Measurements from ENCODE around the gene VPS13D.

Gene VPS13D

DNA sequence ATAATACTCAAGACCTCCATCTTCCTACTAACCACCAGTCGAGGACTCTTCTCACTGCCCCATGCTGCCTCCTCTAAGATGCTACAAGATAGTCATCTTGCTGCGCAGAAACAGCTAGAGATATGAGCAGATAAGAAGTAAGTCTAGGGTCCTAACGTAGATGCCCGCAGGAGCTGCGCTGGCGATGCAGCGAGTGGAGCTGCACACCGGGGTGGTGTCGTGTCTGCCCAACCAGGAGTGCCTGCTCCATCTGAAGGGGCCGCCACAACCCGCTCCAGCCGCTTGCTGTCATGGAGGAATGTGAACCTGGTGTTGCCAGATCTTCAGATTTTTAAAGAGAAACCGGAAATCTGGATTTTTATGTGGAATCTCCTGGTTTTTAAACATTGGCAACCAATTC is 175.1 kb downstream of the VPS13D start:
- DNase-seq (ENCODE audit: low read depth in 3 of 3), result no peak

DNA sequence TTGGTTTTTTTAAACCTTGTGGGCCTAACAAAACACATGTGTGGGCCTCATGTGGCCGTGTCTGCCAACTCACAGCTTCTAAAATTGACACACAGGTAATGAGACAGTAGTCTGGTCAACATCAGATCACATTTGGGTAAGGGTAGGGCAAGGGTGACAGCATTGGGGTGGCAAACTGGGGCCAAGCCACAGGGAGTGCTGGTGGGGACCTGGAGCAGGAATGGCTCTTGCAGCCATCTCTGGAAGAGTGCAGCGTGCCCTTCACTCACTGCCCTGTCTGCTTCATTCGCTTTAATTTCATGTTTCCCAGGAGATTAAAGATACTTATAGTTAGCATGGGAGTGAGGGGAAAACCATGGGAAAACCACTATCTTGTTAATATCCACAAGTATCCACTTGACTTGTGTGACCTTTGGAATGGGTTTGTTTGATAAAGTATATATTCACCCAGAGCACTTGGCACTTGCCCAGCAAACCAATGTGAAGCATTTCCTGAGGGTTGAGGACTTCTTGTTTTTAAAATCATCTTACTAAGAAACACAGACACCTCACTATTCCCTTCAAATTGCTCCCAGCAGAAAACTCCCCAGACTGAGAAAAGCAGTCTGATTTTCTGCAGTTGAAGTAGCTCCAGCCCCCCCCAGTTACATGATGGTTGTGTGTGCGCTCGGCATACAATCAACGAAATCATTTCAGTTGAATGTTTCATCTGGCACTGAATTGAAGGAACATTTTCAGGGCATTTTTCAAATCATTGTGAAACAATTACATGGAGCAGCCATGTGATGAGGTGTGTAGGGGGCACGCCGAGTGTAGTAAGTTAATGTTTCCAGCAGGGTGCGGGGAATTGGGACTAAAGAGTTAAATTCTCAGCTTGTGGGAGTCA is 175.7 kb downstream of the VPS13D start:
- no peak for DNase-seq (ENCODE audit: low read depth in 3 of 3)

DNA sequence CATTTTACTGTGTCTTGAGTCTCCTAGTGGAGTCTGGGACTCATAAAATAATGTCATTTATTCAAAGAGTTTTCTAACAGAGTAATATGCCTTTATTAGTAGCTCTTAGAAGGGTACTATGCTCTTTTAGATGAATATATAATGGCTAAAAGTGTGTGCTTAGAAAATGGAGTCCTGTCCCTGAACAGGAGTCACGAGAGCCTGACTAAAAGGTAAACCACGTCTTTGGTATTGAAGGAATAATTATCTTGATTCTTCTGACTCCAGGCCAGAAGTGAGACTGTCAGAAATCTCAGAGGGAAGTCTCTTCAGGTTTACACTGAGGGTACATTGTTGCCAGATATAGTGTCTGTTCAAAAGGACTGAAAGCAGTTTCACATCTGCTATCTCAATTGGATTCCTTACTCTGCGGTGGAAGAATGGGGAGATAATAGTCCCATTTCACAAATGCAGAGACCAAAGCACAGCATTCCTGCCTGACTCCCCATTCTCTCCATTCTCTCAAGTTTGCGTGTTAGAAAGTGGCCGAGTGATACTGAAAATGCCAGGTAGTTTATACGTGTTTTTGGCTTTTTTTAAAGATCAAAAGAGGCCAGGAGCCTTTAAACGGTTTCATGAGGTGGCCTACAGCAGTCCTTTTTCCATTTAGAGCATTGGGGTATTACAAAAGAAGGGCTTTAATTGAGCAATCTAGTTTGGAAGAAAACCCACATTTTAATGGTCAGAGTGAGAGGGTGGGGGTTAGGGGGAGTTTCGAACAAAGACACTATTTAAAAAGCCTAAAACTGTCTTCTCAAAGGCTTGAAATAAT is 176.6 kb downstream of the VPS13D start:
- no peak for DNase-seq (ENCODE audit: low read depth in 3 of 3)

DNA sequence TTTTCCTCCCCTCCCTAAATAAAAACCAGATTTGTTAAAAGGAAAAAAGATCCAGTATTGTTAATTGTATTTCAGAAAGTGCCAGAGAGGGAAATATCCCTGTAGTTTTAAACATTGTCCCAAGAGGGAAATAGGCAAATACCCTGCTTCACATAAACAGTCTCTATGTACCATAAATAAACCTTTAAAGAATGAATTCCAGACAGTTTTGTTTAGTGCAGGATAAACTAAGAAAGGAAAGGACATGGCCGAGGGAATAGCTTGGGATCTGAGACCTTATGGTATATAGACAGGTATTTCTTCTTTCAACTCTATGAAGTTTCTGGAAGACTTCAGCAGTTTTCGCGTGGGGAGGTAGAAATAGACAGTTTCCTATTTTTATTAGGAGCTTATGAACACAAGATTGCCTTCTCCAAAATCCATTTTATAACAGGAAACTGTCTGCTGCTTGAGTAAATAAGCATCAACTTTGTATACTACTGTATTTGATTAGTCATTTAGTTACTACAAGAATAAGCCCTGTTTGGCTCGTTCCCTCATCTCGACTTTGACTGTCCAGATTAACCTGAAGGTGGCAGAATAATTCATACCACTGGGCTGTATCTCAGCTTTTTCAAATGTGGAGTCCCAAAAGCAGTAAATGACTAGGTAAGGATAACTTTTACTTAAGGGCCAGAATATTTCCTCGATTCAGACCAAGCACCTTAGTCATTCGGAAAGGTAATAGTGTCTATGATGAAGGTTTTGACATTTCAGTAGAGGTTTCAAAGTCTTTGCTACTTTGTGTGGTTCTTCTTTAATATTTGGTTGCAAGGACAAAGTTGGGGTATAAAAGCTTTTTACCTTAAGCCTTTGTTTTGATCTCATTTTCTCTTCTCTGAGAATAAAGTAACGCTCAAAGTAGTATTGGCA is 177.5 kb downstream of the VPS13D start:
- no peak for DNase-seq (ENCODE audit: low read depth in 3 of 3)

DNA sequence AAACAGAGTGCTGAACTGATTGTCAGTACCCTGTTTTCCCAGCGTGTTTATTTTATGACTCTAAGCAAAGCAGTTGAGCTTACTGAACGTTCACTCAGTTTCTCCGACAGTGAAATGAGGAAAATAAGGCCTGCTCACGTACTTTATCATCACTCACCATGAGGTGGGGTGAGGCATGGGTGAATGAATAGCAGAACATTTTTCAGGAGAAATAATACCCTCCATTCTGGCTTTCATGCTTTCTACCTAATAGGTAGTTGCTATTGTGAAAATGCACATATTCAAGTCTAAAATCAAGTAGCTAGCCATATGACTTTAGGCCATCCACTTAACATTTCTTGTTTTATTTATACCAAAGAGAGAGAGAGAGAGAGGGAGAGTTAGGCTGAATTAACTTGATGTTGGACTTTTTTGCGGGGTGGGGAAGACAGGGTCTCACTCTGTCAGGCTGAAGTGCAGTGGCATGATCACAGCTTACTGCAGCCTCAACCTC is 178.2 kb downstream of the VPS13D start:
- no peak for DNase-seq (ENCODE audit: low read depth in 3 of 3)

DNA sequence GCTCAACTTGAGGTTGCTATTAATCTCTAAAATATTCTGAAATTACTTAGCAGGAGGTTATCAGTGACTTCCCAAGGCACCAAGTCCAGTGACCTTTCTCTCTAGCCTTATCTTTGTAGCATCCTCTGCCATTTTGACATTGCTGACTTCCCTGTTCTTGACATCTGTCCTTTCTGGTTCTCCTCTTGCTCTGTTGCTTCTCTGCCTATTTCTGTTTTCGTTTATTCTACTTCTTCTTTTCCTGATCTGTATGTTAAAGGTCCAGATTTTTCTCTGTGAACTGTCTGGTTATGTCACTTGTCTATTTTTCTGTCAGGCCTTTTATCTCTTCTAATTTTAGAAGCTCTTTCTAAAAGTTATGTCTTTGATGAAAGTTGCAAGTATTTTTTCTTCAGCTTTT is 178.8 kb downstream of the VPS13D start:
- DNase-seq (ENCODE audit: low read depth in 3 of 3), result no peak

DNA sequence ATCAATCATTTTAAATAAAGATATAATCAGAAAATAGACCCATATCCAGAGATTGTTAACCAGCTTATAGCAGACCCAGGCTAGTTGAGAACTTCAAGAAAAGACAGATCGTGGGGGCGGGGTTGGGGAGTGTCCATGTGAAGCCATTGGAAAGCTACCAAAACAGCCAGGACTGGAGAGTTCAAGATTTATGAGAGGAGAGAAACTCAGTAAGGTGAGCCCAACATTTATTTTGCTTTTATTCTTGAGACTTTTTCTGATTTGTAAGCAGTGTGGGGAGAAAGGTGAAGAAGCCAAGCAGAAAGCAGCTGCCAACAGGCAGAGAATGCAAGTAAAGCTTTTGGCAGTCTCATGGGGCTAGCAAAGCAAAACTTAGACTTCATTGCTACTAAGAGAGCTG is 179.9 kb downstream of the VPS13D start:
- DNase-seq (ENCODE audit: low read depth in 3 of 3), result no peak

DNA sequence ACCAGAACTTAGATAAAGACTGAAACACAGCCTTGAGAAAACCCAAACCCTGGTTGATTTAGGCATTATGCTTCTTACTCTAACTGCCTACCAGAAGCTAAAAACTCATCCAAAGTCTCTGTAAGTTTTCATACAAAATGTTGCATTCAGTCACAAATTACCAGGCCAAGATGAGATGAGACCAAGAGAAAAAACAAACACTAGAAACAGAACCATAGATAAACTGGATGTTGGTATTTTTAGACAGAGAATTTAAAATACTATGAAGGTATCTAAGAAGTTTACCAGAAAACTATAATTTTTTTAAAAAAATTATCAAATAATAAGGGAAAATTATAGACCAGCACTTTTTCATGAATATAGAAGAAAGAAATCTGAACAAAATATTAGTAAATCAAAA is 180.5 kb downstream of the VPS13D start:
- no peak for DNase-seq (ENCODE audit: low read depth in 3 of 3)

DNA sequence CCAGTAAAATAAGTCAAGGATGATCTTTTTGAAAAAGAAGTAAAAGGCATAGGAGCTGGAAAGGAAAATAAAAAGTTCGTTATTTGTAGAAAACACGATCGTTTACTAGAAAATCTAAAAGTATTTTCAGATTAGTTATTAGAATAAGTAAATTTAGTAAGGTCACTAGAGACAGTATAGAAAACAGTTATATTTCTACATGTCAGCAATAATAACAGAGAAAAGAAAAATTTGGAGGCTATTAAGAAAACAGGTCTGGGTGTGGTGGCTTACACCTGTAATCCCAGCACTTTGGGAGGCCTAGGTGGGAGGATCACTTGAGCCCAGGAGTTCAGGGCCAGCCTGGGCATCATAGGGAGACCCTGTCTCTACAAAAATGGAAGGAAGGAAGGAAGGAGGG is 181.3 kb downstream of the VPS13D start:
- DNase-seq (ENCODE audit: low read depth in 3 of 3), result no peak

DNA sequence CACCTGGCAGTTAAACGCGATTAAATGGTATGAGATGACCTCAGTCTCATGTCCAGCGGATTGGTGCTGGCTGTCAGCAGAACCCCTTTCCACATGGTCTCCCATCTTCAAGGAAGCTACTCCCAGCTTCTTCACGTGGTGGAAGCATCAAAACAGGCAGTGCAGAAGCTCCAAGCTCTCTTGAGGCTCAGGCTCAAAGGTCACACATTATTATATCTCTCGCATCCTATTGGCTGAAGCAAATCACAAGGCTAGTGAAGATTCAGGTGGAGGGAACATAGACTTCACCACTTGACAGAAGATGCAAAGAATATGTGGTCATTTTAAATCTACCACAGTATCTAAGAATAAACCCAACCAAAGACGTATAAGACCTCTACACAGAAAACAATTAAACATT is 181.9 kb downstream of the VPS13D start:
- DNase-seq (ENCODE audit: low read depth in 3 of 3), result no peak

DNA sequence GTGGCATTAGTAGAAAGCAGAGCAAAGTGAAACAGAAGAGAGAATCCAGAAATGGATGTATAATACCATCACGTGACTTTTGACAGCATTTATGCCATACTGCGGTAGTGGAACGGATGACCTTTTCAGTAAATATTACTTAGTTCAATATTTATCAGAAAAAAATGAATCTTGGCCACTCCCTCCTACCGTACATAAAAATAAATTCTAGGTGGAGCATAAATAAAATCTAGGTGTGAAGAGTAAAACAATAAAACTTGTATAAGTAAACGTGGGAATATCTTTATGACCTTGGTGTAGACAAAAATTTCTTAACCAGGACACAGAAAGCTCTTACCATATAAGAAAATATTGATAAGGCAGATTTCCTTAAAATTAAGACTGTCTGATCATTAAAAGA is 182.6 kb downstream of the VPS13D start:
- no peak for DNase-seq (ENCODE audit: low read depth in 3 of 3)

DNA sequence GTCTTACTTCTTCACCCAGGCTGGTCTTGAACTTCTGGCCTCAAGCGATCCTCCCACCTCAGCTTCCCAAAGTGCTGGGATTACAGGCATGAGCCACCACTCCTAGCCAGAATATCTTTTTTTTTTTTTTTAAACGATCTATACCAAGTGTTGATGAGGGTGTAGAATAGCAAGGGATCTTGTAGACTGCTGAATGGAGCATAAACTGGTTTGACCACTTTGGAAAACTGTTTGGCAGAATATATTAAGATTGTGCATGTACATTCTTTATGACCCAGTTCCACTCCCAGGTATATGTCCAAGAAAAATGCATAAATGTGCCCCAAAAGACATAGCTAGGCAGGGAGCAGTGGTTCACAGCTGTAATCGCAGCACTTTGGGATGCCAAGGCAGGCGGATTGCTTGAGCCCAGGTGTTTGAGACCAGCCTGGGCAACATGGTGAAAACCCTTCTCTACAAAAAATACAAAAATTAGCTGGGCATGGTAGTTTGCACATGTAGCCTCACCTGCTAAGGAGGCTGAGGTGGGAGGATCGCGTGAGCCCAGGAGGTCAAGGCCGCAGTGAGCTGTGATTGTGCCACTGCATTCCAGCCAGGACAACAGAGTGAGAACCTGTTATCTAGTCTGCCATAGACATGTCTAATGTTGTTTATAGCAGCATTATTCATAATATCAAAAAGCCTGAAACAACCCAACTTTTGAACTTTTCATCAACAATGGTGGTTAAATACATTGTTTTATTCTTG is 184.0 kb downstream of the VPS13D start:
- DNase-seq (ENCODE audit: low read depth in 3 of 3), result no peak

DNA sequence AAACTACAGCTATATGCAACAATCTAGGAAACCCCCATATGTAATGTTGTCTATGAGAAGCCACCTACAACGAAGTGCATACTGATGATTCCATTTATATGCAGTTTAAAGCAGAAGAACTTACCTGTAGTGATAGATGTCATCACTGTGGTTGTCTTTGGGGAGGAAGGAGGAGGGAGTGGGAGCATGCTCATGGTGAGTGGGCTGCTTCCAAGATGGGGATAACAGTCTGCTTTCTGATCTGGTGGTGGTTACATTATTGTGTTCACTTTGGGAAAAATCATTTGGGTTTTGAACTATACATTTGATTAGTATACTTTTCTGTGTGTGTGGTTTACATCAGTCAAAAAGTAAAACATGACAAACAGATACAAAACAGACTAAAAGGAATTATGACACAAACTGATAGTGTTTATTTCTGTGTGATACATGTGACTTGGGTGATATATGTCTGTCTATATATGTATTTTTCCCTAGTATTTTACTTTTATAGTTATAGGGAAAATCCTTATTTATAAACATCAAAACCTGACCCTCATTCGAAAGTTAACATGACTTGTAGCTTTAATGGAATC is 184.7 kb downstream of the VPS13D start:
- DNase-seq (ENCODE audit: low read depth in 3 of 3), result no peak

DNA sequence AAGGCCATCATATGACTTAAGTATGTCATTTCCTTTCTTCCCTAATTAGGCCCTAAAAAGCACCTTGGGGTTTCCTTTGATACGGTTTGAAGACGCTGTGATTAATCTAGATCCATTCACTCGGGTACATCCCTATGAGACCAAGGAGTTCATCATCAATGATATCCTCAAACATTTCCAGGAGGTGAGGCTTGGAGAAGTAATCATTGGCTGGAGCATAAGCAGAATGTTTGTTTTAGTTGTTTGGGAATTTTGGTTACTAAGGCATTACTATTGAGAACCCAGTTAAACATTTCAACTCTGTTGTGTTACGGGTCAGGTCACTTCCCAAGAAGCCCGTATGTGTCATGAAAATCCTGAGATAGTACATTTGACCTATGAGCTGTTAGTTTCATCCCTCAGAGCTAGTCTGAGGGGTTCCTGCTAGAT is 185.2 kb downstream of the VPS13D start:
- no peak for DNase-seq (ENCODE audit: low read depth in 3 of 3)

DNA sequence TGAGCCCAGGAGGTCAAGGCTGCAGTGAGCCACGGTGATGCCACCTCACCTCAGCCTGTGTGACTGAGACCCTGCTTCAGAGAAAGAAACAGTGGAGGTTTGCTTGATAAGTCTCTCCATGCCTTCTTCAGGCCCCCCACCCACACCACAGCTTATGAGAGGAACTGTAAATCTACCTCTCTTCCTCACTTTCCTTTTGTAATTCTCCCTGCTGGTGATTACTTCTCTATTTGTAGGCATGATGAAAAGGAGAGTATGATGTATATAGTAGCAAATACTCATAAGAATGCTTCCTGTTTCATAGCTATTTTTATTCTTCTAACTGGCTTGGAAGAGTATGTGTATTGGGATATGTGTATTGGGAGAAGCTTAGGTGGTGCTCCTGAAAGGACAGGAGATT is 186.3 kb downstream of the VPS13D start:
- DNase-seq (ENCODE audit: low read depth in 3 of 3), result no peak

DNA sequence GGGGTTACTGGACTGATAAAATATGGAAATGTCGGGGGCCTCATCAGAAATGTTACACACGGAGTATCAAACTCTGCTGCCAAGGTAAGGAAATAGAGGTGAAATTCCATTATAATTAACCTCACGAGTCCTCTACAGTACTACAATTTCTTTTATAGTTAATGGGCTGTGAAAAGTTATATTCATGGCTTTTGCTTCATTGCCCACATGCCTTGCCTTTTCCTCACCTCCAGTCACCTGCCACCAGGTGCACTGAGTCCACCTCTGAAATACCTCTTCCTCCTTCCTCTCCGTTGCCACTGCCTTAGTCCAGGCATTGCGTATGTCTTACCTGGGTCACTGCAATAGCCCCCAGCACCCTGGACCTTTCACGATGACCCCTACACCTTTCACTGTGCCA is 186.9 kb downstream of the VPS13D start:
- no peak for DNase-seq (ENCODE audit: low read depth in 3 of 3)

DNA sequence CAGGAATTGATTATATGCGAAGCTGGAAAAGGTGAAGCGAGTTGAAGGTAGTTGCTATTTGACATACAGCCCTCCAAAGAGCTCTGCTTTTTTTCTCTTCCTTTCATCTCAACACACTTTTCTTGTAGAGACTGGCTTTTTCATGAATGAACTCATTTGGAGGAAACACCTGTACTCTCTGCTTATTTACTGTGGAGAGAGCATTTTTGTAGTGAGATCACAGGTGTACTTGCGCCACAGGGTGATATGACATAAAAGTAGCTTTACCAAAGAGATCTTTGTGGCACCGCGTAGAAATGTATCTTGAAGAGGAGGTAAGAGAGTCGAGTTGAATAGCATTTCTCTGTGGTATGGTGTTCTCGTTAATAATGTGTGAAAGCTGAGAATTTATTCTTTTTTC is 187.6 kb downstream of the VPS13D start:
- DNase-seq (ENCODE audit: low read depth in 3 of 3), result no peak

DNA sequence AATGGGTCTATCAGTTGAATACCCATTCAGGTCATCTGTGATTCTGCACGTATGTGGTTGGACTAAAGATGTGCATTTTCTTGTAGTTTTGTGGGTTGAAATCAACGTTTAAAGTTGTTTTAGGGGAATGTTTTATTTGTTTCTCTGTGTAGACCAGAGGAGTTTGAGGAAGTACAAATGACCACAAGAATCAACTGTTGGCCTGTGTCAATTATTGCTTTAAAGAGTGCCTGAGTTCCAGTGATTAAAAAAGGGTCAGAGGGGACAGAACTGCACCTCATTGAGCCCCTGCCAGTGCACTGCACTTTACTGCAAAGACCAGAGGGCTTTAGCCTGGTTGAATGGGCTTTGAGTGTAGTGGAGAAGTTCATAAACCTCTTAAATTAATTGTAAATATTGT is 190.3 kb downstream of the VPS13D start:
- no peak for DNase-seq (ENCODE audit: low read depth in 3 of 3)

DNA sequence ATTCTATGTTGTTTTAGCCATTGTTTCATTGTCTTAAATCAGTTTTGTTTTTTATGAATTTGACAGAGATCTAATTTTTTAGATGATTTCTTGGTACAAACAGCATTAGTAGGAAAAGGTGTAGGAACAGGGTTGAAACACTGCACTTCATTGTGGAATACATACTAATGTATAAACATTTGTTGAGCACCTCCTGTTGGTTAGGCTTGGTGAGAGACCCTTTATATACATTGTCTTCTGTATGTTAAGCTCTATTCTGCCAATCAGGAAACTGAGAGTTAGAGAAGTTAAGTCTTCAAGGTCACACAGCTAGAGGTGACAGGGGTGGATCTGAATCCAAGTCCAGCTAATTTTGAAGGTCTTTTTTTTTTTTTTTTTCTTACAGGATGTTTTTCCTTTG is 192.7 kb downstream of the VPS13D start:
- no peak for DNase-seq (ENCODE audit: low read depth in 3 of 3)

DNA sequence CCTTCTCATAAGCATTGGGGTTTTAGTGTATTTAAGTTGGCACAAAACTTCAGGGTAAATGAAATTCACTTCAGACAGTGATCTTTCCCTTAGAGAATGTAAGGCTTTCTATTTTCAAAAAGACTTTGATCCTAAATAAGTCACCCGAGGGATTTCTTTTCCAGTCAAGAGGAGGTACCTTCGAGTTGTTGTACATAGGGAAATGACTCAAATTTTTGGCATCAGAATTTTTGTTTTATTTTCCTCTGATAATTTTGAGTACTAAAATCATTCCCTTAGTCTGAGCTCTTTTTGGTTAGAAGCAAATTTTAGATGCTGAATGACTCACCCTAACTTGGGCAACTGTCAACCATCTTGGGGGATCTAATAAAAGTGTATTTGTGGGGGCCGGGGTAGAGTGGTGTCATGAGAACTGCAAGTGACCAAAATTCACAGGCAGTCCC is 194.3 kb downstream of the VPS13D start:
- no peak for DNase-seq (ENCODE audit: low read depth in 3 of 3)

DNA sequence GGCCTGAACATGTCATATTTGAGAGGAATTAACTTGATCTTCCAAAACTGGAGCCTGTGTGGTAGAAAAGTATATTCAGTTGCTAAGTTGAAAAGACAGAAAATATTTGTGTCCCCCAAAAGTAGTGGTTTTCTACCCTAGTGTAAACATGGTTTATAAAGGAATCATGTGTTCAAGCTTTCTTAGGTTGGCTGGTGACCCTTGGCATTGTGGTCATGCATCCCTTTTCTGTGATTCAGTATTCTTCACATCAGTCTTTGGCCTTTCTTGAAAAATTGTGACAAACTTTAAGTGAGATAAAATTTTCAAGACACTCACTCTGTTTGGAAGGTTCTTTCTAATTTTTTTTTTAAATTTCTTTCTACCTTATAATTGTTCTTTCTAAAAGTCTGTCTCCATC is 195.0 kb downstream of the VPS13D start:
- no peak for DNase-seq (ENCODE audit: low read depth in 3 of 3)
